Muscle of arm (tissue), 12 donors: ENCODE data around the gene NUP85. TPM values are rescaled to one million over a fixed set of nuclear protein-coding genes. Genes with fewer than 3 reads are reported as not detected.
"Not testable (repeated sequence)": the region's sequence is repeated elsewhere in the genome, so short reads cannot be mapped to it uniquely, and the experiment has no call there.

Experiments used
- DNase-seq: peaks from one replicate; pipeline ENCODE4 v3.0.0-alpha.2; 2013
- polyA plus RNA-seq, 12 donors: library from polyadenylated mRNA; unstranded; fragments of 120-200 nt; gene quantifications; one replicate each; pipeline ENCODE4 v1.2.1, GENCODE V29; 2013; ENCODE audit not compliant: insufficient read length in 12 of 12

Gene NUP85
- polyA plus RNA-seq, 12 donors, result 26.4 to 66.3 (median 43.9) TPM; not detected in 1

DNA sequence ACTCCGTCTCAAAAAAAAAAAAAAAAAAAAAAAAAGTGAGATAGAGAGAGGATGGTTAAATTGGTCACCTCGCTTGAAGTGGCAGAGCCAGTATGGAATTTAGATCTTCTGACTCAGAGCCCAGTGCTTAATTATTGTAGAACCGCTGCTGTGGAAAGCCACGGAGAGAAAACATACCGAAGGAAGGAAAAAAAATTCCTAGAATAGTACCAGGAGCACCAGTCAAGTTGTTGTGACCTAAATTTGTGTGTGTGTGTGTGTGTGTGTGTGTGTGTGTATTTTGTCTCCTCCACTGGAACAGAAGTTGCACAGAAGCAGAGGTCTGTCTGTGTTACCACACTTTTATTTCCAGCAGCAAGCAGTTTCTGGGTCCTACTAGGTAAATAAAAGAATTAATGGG, 10.6 kb upstream of the NUP85 start:
- DNase-seq, result no peak

DNA sequence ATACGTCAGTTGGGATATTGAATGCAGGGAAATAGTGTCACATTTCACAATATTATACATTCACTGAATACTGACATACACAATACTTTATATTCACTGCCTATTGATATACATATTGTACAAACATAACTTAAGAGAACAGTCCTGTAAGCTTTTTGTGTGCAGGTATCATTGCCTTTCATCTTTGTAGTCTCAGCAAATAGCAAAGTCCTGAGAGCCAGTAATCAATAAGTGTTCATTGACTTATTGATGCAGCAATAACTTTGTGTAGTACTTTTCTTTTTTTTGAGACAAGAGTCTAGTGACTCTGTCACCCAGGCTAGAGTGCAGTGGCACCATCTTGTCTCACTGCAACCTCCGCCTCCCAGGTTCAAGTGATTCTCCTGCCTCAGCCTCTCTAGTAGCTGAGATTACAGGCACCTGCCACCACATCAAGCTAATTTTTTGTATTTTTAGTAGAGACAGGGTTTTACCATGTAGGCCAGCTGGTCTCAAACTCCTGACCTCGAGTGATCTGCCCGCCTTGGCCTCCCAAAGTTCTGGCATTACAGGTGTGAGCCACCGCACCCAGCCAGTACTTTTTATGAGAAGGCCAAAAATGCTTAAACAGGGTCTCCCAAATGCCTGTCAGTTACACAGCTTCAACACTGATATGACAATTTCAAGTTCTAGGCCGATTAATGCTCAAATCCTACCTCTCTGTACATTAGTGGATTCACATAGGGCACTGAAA, 5.4 kb upstream of the NUP85 start:
- no peak for DNase-seq

DNA sequence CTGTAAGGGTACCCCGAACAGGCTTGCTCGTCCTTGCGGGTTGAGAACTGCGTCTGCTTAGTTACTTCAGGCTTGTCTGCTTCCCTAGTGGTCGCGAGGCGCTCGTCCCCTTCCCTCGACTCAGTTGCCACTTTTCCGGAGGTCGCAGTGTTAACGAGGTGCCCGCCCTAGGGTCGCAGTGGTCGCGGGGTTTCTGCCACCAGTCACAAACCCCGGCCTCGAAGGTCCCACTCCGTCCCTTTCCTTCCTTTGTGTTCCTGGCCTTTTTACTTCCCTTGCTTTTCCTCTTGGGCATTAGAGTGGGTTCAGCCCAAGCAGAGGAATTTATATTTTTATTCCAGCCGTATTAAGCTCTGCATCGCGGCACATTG, 299 bp downstream of the NUP85 start:
- no peak for DNase-seq

DNA sequence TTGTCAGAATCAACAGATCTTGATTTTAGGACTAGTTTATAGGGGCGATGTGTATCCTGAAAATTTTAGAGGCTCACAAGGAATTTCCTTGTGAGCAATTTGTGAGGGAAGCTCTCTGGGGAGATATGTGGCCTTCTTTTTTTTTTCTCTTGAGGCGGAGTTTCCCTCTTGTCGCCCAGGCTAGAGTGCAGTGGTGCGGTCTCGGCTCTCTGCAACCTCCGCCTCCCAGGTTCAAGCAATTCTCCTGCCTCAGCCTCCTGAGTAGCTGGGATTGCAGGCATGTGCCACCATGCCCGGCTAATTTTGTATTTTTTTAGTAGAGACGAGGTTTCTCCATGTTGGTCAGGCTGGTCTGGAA, 1.6 kb downstream of the NUP85 start:
- not testable (repeated sequence) for DNase-seq

DNA sequence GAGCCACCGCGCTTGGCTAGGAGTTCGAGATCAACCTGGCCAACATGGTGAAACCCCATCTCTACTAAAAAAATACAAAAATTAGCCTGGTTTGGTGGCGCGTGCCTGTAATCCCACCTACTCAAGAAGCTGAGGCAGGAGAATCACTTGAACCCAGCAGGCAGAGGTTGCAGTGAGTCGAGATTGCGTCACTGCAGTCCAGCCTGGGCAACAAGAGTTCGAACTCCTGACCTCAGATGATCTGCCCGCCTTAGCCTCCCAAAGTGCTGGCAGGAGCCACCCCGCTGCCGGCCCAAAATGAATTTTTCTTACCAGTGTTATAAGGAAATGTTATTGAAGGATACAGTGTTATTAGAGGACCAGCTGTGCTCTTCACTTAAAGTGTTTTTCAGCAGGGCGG, 2.3 kb downstream of the NUP85 start:
- no peak for DNase-seq

DNA sequence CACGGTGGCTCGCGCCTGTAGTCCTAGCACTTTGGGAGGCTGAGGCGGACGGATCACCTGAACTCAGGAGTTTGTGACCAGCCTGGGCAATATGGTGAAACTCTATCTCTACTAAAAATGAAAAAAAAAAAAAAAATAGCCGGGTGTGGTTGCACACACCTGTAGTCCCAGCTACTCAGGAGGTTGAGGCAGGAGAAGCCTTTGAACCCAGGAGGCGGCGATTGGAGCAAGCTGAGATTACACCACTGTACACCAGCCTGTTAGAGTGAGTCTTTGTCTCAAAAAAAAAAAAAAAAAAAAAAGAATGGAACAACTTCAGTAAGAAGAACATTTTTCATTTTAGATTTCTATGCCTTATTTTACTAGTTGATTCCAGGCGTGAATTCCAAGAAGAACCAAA, 2.7 kb downstream of the NUP85 start:
- no peak for DNase-seq

DNA sequence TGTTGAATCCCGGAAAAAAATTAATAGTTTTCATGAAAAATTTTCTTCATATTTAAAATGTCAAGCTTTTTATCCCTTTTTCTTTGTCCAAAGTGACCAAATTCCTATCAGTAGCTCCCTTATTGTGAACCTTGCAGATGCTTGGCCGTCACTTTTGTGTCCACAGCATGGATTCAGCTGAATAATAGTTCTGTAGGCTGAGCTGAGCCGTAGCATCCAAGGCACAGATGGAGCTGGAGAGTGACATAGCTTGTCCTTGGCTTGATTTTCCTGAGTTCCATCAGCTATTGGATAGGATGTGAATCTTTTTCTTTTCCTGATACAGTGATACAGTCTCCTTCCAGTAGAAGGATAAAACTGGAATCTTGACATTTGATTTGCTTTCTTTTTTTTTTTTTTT, 3.6 kb downstream of the NUP85 start:
- no peak for DNase-seq

DNA sequence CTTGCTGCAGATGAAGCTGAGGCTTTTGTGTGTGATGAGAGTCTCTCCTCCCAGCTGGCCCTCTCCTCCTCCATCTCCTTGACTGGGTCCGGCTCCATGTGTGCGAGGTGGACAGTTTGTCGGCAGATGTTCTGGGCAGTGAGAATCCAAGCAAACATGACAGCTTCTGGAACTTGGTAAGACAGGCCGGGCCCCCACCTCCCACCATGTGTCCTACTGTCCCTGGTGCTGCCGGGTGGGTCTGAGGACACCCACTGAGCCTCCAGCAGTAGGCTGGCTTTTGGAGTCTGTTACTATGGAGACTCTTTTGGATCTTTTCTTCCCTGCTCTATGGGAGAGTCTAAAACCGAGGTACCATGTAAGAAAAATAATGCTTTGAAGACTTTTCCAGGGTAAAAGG, 12.7 kb downstream of the NUP85 start:
- DNase-seq, result no peak

DNA sequence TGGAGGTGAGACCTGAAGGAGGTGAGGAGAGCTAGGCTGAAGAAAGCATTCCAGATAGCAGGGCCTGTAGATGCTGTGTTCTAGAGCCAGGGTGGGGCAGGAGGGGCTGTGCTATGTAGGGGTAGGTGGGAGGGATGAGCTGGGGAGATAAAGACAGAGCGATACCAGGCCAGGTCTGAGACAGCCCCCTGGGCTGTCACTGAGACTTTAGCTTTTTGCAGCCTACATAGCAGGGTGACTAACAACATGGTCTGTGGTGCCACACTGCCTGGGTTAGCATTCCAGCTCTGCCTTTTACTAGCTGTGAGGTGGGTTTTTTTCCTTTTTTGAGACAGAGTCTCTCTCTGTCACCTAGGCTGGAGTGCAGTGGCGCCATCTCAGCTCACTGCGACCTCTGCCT, 14.3 kb downstream of the NUP85 start:
- no peak for DNase-seq

DNA sequence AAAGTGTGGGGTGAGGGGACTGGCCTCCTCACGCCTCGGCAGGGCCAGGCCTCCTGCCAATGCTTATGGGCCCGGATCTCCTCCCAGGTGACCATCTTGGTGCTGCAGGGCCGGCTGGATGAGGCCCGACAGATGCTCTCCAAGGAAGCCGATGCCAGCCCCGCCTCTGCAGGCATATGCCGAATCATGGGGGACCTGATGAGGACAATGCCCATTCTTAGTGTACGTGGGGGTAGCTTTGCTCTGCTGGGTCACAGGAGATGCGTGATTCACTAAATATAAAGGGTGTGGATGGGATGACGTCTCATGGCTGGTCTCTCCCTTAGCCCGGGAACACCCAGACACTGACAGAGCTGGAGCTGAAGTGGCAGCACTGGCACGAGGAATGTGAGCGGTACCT, 19.5 kb downstream of the NUP85 start:
- no peak for DNase-seq

DNA sequence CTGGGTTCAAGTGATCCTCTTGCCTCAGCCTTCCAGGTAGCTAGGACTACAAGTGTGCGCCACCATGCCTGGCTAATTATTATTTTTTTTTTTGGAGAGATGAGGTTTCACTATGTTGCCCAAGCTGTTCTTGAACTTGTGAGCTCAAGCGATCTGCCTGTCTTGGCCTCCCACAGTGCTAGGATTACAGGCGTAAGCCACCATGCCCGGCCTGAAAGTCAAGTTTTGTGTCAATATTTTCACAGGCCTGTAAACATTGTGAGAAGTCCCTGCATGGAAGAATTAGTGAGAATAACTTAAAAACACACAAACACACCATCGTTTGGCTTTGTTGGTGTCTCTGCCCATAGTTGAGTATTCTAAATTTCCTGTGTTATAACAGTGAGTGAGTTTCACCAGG, 22.2 kb downstream of the NUP85 start:
- no peak for DNase-seq

DNA sequence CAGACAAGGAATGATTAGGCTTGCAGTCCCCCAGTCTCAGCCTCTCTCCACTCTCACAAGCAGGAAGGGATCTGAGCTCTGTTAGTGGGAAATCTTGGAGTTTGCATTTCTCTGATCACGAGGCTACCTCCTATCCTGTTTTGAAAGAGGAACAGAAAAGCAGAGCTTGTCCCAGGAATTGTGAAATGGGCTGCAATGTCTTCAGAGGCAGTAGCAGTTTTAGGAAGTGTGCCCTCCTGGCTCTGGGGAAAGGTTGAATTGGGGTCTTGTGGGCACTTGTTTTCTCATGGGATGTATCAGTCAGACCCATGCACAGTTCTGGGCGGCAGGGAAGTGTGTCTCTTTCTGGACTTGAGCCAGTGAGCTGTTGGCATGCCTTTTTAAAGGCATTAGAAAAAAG, 22.8 kb downstream of the NUP85 start:
- no peak for DNase-seq

DNA sequence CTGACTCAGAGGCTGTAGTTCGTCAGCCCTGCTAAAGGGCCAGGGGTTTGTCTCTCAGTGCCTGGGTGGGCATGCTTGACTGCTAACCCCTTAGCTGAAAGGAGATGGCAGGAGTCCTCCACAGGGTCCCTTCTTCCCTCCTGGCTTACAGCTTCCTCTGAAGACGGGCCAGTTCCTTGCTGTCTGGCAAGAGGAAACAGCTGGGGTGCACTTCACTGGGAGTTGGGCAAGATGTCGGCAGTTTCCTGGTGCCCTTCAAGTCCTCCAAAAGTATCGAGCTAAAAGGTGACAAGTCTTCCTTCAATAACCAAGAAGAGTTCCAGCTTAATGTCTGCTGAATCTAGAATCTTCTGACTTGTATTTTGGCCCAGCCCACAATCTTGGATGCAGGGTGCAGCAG, 23.4 kb downstream of the NUP85 start:
- DNase-seq, result no peak

DNA sequence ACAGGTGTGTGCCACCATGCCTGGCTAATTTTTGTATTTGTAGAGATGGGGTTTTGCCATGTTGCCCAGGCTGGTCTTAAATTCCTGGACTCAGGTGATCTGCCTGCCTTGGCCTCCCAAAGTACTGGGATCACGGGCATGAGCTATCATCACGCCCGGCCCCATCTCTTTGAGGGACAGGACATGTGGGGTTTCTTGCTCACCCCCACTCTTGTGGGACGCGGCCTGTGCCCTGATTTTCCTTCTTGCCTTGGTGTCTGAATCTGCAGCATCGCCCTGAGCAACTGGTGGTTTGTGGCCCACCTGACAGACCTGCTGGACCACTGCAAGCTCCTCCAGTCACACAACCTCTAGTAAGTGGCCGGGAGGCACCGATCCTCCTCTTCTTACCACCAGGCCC, 25.6 kb downstream of the NUP85 start:
- no peak for DNase-seq

DNA sequence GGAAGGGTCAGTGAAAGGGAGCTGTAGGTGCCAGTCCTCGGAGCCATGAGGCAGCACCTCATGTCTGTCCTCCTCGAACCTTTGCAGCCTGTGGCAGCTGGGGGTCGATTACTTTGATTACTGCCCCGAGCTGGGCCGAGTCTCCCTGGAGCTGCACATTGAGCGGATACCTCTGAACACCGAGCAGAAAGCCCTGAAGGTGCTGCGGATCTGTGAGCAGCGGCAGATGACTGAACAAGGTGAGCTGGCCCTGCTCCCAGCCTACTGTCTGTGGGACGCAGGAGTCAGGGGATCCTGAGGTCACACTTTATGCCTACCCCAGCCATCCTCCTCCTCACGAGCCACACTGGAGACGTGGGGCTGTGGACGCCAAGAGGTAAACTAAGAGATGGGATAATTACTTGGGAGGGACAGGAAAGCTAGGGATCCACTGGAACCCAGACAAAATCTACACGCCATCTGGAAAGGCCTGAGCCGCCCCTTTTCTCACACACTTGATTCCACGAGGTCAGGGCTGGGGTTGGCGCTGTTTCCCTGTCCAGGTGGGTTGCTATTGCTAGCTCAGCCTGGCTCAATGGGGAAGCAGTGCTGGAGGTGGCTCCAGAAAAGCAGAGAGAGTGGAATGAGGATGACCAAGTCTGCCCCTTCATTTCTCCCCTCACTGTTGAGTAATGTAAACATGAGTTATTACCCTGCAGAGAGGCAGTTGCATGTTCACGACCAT, 26.4 kb downstream of the NUP85 start:
- DNase-seq, result no peak

DNA sequence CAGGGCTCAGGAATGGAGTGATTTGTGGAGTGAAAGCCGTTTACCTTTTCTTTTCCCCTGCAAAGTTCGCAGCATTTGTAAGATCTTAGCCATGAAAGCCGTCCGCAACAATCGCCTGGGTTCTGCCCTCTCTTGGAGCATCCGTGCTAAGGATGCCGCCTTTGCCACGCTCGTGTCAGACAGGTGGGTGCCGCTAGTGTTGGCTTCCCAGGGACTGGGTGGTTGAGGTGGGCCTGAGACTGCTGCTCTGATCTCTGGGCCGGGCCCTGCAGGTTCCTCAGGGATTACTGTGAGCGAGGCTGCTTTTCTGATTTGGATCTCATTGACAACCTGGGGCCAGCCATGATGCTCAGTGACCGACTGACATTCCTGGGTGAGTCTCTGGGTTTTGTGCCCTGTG, 27.3 kb downstream of the NUP85 start:
- DNase-seq, result no peak

DNA sequence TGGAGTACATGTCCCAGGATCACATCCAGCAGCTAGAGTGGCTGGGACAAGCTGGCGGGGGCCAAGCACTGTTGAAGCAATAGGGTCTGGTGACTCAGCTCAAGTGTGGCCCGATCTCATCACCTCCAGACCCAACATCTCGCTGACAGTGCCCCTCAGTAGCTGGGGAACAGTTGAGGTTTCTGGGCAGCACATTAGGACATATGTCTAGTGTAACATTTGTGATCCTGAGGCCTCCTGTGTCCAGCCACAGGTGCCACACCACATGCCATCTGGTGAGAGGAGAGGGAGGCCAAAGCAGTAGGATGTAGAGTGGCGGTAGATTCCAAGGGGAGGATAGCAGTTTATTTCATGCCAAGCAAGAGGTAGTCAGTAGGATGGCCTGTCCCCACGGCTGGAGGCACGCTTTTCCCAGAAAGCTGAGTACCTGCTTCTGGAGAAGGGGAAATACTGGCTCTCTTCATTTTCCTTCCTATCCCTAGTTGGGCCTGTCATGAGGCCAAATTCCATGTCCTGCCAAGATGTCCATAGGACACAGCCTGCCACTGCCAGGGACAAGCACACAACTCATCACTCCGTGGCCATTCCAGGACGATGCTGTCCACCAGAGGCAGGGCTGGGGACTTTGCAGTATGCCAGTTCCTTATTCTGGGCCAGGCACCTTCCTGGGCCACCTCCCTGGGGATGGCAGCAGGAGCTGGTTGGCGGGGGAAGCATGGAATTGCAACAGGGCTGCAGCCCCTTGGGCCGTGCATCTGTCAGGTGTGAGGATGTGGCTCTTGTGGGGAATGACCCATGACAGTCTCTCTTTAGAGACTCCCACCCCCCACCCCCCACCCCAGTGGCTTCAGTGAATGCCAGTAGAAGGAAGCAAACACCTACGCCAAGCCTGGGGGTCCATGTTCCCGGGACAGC, 31.9 kb downstream of the NUP85 start:
- no peak for DNase-seq

DNA sequence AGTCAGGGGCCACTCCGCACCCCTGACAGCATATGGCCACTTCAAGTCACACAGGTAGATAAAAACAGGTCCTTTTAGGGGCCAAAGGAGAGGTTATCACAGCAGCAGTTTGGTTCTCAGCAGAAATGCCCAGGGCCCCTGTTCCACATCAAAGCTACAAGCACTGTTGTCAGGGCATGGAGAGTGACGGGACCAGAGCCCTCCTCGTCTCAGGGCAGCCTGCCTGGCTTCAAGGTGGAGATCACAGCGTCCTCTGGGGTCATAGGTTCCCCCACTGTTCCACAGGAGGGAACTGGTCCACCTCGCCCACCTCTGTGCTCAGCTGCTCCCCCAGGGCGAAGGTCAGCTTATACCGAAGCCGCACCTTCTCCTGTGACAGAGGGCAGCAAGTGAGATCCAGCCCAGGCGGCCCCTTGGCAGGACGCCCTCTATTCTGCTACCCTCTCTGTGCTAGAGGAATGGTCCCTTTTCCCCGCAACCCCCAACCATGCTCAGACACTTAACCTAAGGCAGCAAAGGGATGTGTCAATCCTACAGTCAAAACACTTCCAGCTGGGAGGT, 32.6 kb downstream of the NUP85 start:
- no peak for DNase-seq

DNA sequence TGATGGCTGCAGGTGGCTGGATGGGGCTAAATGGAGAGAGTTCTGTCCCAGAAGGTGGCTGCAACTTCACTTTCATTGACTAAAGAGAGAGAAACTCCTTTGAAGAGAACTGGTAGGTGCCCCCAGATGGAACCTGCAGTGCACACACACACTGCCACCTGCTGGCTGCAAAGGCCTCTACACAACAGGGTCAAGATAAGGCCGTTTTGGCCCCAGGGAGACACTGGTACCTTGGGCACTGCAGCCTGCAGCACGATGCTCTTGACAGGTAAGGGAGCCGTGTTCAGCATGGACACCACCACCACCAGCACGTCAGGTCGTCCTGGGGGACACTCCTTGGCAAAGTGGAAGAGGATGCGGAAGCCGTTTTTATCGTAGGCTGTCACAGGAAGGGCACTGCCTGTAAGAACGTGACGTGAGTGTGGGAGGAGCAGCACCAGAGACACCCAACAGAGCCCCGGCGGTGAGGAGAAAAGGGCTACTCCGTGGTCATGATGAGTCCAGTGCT, 33.3 kb downstream of the NUP85 start:
- no peak for DNase-seq

DNA sequence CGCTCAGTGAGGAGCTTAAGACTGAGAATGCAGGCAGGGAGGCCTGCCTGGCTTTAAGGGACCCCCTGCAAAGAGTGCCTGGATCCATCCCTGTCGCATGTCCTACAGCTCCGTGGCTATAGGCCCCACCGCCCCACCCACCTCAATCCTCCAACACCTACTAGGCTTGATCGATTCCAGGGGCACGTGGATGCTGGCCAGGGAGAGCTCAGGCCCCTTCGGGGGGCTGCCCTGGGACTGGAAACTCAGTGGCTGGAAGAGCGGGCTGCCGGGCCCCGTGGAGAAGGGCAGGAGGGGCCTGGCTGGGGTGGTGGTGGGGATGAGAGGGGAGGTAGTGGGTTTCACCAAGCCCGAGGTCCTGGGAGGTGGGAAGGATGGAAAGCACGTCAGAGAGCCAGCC, 33.7 kb downstream of the NUP85 start:
- no peak for DNase-seq

DNA sequence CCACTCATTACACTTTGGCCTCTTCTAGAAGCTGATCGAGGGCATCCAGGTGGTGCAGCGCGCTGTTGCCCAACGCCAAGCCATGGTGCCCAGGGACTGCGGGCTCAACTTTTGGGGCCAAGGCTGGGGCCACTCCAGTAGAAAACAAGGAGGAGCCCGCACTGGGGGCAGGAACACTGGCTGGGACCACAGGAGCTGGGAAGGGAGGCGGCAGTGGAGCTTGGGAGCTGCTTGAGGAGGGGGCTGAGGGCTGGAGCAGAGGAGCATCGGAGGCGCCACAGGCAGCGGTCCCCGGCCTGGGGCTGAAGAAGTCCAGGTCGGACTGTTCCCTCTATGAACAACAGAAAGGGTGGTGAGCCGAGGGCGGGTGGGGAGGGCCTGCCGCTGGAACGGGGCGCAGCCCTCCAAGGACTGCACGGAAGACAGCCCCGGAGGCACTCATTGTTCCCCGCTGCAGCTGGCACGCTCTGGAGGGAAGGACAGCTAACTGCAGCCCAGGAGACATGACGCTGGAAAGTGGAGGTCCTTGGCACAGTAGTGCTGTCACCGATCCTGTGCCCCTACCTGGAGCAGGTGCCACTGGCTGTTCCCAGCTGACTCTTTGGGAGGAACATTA, 34.4 kb downstream of the NUP85 start:
- no peak for DNase-seq
